Endothelial cell of hepatic sinusoid (primary cell): ENCODE data around the gene PROM1.

ENCODE experiments used
- in situ Hi-C: cut with HindIII; loops from 2 replicates; pipeline ENCODE4 v1.10.0; 2017; ENCODE audit warnings: low sequenced_read_pairs

PROM1 gene, protein sequence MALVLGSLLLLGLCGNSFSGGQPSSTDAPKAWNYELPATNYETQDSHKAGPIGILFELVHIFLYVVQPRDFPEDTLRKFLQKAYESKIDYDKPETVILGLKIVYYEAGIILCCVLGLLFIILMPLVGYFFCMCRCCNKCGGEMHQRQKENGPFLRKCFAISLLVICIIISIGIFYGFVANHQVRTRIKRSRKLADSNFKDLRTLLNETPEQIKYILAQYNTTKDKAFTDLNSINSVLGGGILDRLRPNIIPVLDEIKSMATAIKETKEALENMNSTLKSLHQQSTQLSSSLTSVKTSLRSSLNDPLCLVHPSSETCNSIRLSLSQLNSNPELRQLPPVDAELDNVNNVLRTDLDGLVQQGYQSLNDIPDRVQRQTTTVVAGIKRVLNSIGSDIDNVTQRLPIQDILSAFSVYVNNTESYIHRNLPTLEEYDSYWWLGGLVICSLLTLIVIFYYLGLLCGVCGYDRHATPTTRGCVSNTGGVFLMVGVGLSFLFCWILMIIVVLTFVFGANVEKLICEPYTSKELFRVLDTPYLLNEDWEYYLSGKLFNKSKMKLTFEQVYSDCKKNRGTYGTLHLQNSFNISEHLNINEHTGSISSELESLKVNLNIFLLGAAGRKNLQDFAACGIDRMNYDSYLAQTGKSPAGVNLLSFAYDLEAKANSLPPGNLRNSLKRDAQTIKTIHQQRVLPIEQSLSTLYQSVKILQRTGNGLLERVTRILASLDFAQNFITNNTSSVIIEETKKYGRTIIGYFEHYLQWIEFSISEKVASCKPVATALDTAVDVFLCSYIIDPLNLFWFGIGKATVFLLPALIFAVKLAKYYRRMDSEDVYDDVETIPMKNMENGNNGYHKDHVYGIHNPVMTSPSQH

DNA sequence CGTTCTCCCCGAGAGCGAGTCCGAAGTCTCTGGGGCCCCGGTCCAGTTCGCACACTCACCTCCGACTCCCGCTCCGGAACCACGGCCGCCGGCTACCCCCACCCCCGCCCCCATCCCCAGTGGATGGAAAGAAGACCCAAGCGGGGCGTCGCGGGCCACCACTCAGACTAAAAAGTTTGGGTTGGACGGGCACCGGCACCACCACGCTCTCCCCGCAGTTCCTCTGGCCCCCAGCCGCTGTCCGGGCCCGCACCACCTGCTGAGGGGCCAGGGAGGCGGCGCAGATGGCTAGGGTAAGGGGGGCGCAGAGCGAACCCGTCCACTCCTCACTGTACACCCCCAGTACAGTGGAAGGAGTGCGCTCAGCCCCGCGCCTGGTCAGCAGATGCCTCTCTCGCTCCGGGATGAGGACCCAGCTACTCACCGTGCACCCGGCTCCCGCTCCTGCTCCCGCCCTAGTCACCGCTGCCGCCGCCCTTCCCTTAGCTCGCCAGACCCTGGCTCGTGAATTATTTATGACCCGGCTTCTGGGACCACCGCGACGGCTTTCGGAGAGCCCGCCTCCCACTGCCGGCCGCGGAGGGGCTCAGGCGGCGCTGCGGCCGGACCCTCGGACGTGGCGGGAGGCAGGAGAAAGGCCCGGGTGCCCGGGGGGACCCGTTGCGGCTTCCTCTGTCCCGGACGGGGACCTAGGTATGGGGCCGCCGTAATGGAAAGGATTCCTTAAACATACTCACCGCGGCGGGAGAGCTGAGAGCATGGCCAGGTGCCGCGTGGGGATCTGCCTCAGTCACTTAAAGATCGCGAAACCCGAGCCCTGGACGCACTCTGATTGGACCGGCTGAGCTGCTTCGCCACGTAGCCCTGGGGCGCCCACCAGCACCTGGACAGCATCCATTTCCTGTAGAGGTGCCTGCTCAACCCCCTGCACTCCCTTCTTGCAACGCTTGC is at the start of gene PROM1:
PROM1 (minus strand) TSS at position 783 of the 951 bp plus-strand sequence. CDS start 8,117 bp downstream, outside the sequence.
- in situ Hi-C loops = no loop called here

DNA sequence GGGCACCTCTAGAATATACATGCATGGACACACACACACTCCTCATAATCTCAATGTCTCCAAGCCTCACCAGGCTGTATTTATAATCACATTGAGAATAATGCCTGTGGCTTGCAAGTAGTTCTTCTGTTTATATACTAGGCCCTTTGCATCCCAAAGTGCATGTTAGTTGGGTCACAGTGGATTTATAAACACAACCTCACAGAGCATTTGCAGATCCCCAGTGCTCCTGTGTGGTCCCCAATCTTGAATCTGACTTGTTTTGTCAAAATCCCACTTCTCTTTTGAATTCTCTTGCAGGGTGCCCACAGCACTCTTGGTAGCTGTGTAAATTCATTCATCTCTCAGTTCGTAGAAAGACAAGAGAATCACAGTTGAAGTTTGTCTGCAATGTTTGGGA is 49.6 kb upstream of the PROM1 start:
- in situ Hi-C loops = no loop called here

DNA sequence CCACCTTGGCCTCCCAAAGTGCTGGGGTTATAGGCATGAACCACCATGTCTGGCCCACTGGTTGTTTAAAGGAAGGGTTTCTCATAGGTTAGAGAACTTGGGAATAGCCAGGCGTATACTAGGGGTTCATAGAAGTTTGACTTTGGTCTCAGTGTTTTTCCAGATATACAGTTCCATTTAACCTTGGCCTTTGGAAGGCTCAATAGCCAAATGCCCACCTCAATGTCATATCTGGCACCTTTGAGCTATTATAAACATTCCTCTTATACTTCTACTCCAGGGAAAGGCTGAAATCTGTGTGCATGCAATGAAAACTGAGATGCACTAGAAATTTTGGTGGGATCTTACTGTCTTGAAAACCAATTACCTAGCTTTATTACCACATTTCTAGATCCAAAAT is 47.5 kb upstream of the PROM1 start:
- in situ Hi-C loops = no loop called here

DNA sequence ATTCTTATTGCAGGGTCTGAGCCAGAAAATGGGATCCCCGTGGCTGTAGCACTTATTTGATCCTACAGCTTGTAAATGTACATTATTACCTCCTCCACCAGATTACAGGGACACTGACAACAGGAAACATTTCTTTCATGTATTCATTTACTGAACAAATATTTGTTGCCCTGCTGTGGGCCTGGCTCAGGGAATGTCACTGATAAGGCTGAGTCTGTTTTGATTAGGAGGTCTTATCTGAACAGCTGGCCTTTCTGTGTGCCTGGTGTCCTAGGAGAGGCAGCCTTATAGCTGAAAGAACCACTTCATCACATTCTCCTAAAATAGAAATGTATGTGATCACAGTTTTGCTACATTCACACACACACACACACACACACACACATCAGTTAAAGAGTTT is 45.5 kb upstream of the PROM1 start:
- in situ Hi-C loops = no loop called here

DNA sequence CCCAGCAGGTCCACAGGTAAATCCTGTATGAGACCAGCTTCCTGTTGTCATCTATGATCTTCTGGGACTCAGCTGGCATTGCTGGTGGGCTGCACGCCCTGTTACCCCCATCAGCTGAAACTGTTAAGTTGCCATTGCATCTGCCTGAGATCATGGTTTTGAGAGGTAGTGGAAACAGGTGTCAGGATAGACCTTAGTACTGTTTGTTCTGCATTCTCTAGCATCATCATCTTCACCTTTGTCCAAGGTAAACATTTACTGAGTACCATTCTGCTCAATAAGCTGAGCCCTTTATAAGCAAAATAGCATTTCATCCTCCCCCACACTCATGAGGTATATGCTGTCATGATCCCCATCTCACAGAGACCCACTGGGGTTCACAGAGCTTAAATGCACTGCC is 42.9 kb upstream of the PROM1 start:
- in situ Hi-C loops = no loop called here

DNA sequence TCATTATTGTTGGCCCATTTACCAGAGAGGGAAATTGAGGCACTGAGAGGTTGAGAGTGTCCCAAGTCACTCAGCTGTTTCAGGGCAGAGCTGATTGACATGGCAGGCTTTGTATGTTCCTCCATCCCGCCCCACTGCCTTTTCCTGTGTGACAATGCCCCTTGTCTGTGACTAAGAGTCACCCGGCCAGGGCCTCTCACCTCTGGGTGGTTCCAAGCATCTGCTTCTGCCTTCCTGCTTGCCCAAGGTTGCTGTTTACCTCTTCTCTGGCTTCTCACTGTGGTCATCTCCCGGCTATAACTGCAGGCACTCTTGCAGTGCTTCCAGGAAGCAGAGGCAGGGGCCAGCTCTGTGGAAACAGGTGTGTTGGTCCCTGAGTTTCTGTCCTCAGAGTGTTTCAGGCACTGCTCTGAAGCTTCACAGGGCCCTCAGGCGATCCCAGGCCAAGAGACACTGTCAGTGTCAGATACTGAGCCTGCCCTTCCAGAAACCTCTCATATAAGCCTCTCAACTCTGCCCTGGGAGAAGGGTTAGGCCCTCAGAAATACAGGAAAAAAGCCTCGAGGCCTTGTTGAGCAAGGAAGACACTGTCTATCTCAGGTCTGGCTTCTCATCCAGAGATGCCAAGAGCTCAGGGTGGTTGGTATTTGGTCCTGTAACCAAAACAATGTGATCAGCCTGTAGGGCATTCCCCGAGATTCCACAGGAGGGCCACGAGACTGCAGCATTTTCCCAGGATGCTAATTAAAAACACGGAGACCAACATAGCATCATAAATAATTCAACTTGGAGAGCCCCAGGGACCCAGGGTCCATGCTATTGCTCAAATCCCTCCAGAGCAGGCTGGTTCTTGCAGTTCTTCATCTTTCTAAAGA is 42.0 kb upstream of the PROM1 start:
- in situ Hi-C loops = no loop called here

DNA sequence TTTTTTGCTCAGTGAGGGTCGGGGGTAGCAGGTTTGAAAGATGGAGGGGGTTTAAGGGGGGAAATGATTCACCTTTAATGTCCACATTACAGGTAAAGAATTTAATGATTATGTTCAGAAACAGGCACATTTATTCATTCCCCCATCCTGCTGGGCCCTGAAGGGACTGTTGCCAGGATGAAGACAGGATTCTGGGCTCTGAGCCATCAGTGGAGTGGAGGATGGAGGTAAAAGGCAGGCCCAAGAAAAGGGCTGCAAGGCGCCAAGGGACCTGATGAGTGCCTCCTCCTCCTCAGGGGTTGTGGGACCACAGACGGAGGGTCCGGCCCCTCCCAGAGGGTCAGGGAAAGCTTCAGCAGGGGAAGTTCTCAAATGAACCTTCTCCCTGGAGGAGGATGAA is 40.4 kb upstream of the PROM1 start:
- in situ Hi-C loops = no loop called here

DNA sequence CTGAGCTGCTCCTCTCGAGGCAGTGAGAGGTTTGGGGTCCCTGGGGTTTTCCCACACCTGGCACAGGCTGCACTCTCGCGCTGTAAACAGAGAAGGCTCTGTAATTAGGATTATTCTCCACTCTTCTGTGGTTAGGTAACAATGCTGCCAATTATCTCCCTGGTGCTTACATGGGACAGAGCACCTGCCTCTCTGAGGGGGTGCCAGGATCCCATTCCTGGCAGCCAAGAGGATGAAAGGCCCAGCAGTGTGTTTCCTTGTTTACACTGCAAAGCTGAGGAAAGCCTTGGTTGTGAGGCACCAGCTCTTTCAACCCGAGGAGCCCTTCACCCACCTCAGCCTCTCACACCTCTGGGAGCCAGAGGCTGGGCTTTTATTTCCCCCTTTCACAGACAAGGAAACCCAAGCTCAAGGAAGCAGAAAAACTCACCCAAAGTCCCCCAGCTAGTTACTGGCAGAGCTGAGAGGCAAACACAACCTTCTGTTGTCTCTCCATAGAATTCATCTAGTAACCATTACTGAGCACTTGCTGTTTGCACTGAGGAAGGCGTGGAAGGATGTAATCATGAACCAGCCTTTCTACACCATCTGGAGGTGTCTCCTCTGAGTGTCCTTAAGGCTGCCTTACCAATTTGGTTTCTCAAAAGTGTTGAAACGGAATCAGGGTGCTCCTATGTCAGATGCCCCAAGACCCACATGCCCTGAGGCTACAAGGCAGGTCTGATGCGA is 39.7 kb upstream of the PROM1 start:
- in situ Hi-C loops = no loop called here

DNA sequence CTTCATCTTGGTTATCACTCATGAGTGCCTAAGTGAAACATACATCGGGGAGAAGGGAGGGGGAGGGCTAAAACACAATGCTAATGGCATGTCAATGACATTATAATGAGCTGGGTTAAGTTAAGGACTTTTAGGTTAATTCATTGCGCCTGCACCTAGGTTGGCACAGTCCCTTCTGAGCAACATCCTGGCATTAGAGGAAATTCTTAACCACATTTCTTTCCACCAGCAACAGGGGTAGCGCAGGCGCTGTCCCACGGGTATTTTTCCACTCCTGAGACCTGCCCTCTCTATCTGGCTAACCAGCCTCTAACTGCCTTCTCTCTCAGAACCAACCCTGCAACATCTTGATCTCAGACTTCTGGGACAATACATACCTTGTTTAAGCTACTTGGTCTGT is 39.0 kb upstream of the PROM1 start:
- in situ Hi-C loops = no loop called here

DNA sequence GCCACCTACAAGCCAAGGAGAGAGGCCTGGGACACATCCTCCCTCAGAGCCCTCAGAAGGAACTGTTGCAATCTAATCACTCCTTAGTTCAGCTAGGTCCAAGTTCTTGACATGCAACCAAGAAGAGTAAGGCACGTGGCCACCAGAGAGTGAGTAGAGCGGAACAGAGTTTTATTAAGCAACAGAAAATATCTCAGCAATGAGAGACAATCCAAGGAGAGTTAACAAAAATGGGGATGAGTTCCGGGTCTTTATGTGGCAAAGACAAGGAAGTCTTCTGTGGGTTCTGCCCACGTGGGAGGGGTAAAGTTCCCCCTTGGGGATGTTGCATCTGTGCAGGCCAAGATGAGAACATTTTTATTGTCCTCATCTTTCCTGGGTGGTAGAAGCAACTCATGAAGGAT is 38.5 kb upstream of the PROM1 start:
- in situ Hi-C loops = no loop called here

DNA sequence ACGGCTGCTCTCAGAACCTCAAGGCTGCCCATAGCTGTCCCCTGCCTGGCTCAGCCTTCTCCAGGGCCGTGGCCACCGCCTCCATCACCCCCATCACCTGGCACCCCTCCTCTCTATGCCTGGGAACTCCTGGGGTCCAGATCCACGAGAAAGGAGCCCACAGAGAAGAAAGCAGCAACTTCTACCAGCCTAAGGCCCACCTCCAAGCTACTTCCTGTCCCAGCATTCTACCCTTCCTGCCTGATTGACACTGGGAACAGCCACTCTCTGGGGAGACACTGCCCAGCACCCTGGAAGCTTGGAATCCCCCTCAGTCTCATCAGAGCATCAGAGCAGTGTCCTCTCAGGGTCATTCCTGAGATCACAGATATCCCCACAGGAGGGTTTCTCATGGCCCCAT is 36.9 kb upstream of the PROM1 start:
- in situ Hi-C loops = no loop called here

DNA sequence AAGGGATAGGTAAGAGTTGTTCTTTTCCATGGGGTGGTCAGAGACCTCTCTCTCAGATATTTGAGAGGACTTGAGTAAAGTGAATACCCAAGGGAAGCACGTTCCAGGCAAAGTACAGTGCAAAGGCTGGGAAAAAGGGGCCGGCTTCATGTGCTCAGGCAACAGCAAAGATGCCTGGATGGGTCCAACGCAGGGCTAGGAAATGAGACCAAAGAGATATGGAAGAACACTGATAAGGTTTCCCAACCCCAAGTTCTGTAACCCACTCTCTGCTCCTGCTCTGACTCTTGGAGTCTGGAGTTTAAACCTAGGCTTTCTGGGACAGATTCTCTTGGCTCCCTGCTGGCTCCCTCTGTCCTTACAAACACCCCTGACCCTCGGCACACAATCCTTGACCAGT is 36.2 kb upstream of the PROM1 start:
- in situ Hi-C loops = no loop called here

DNA sequence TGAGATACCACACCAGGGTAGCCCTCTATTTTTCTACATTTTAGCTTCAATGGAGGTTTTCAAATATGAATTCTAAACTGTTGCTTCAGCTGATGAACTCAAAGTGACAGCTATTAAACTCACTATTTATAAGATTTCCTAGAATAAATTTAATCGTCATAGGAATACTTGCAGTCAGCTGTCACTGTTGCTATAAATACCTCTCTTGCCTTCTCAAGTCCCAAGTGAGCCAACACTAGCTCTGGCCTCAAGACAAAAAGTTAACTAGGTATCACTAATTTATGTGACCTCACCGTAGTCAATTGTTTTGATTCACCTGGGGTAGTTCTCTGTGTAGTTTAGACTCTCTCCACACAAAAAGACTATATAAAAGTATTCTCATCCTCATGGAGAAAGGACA is 34.3 kb upstream of the PROM1 start:
- in situ Hi-C loops = no loop called here

DNA sequence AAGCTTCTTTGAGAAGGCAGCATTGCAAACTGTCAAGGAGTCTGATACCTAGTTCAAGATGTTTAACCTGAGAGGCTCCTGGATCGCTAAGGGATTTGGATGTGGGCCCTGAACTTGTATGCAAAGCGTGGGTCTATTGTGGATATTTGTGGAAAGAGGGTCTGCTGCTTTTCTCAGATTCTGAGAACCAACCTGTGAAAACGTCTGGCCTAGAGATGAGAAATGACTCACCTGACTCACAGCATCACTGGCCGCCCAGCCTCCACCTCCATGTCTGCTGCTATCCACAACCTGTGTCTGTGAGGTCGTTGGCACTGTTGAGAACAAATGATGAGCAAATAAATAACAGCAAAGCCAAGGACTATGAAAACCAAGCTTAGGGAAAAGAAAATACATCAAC is 33.3 kb upstream of the PROM1 start:
- in situ Hi-C loops = no loop called here

DNA sequence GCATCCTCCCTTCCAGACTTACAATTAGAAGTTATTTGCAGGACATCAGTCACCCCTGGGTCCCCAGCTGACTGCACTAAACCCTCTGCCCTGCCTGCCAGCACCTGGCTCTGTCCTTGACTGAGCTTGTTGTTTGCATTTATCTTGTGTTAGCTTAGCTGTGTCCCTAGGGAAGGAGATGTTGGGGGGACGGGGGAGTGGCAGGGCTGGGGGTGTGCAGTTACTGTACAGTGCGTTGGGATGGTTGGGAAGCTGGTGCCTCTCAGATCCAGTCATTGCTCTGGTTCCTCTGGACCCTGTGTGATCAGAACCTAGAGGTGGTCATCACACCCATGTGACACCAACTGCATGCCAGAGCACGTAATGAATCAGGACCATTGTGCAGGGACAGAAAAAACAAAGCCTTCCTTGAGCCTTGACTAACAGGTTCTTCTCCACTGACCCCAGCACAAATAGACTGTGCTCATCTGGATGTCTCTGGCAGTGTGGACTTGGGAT is 32.7 kb upstream of the PROM1 start:
- in situ Hi-C loops = no loop called here

DNA sequence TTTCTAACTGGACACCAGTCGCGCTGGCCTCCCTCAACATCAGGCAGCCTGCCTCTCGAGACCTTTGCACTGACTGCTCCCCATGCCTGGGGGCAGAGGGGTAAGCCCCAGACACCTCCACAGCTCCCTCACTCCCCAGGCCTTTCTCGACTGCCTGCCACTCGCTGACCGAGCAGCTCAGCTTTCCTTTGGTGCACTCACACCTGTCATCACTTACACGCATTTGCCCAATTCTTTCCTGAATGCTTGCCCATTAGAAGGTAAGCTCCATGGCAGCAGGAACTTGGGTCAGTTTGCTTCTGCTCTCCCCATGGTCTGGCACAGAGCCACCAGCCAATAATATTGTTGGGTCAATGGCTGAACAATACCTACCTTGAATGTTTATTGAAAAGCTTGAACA is 32.2 kb upstream of the PROM1 start:
- in situ Hi-C loops = no loop called here

DNA sequence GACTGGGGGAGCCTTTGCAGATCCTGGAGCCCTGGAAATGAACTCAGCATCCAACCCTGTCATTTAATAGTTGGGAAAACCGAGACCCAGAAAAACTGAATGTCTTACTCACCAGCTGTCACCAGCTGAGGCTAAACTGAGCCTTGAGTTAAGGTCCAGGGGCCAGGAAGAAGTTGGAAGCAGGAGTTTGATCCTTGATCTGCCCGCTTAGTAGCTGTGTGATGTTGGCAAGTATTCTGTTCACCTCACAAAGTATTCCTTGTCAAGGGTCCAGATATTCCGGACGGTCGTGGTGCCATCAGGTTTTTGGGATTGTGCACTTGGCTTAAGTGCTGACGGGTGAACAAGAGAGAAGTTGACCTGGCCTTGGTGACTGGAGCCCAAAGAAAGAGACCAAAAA is 30.7 kb upstream of the PROM1 start:
- in situ Hi-C loops = no loop called here

DNA sequence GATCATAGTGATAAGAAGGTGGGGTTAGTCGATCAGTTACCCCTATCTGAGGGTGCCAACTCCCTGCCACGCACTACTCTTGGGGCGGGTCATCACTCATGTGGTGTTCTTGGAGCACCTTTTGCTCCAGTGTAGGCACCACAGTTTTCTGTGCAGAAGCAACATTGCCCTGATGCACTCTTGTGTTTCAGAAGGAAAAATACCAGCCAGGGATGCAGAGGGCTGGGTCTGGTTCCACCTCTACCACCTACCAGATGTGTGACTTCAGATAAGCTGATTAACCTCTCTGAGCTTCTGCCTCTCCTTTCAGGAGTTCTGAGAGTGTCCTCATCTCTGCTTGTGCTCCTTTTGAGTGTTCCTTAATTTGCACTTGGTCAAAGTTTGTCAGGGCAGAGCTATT is 29.9 kb upstream of the PROM1 start:
- in situ Hi-C loops = no loop called here

DNA sequence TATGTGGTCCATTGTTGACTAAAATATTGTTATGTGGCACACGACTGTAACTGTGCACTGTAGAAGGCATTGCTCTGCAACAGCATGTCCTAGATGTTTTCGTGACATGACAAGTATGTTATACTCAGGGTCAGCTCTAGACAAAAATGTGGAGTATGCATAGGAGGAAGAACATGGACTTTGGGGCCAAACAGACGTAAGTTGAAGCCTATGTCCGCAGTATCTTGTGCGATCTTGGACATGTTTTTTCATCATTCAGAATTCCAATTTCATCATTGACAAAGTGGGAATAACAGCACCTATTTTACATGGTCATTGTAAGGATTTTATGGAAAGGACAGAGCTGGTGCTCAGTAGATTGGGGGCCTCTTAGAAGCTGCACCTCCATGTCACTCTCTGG is 27.7 kb upstream of the PROM1 start:
- in situ Hi-C loops = no loop called here
